Osteoblast (primary cell): ENCODE data around the gene APBB1IP. TPM values are rescaled to one million over a fixed set of nuclear protein-coding genes. Genes with fewer than 3 reads are reported as not detected.
"Not testable (repeated sequence)": the region's sequence is repeated elsewhere in the genome, so short reads cannot be mapped to it uniquely, and the experiment has no call there.

ENCODE experiments used
- DNase-seq: peaks from one replicate; pipeline ENCODE4 v3.0.0; 2011; ENCODE audit warnings: low spot score, mixed read lengths; ENCODE audit not compliant: insufficient read length; ENCODE audit errors: missing footprints
- H2AFZ ChIP-seq: 2 replicates; pipeline ENCODE4 v1.6.0; 2011; ENCODE audit warnings: mild to moderate bottlenecking, low read length
- H3K27ac ChIP-seq: 2 replicates; pipeline ENCODE4 v1.5.1; 2011; ENCODE audit warnings: mild to moderate bottlenecking, low read depth, low read length, moderate library complexity
- H3K27me3 ChIP-seq: 2 replicates; pipeline ENCODE4 v1.6.0; 2012; ENCODE audit warnings: mild to moderate bottlenecking, control low read depth, inconsistent platforms, low read length, moderate library complexity; ENCODE audit not compliant: insufficient read depth
- H3K36me3 ChIP-seq: 2 replicates; pipeline ENCODE4 v1.5.1; 2011; ENCODE audit warnings: mild to moderate bottlenecking, low read length, control low read depth, moderate library complexity; ENCODE audit not compliant: insufficient read depth
- H3K4me1 ChIP-seq: 2 replicates; pipeline ENCODE4 v1.5.1; 2011; ENCODE audit warnings: mild to moderate bottlenecking, low read length, control low read depth, moderate library complexity; ENCODE audit not compliant: insufficient read depth
- H3K4me2 ChIP-seq: 2 replicates; pipeline ENCODE4 v1.6.0; 2011; ENCODE audit warnings: mild to moderate bottlenecking, low read length; ENCODE audit not compliant: insufficient read depth
- H3K4me3 ChIP-seq: fragments of 200-600 bp; sonication (generic); 3 replicates; pipeline ENCODE4 v1.5.1; 2012; ENCODE audit warnings: mild to moderate bottlenecking, low read length, inconsistent platforms; ENCODE audit not compliant: insufficient read depth
- H3K79me2 ChIP-seq: 2 replicates; pipeline ENCODE4 v1.6.0; 2012; ENCODE audit warnings: mild to moderate bottlenecking, low read length, control low read depth, inconsistent platforms; ENCODE audit not compliant: insufficient read depth
- H3K9me3 ChIP-seq: 2 replicates; pipeline ENCODE4 v1.5.1; 2011; ENCODE audit warnings: low read depth, low read length, control low read depth
- H4K20me1 ChIP-seq: 2 replicates; pipeline ENCODE4 v1.6.0; 2012; ENCODE audit warnings: mild to moderate bottlenecking, low read length, control low read depth; ENCODE audit not compliant: insufficient read depth
- CTCF ChIP-seq: IDR thresholded peaks from 2 replicates; pipeline ENCODE4 v1.5.1; 2011; ENCODE audit warnings: mild to moderate bottlenecking, low read depth, low read length, moderate library complexity; ENCODE audit errors: extremely low read depth
- total RNA-seq: library from RNA; depleted of rRNA; stranded (reverse); fragments of >200 nt; gene quantifications from 2 replicates; pipeline ENCODE4 v1.2.3, GENCODE V29; 2012

APBB1IP gene
- total RNA-seq, 1 donor = 14.8 TPM

- no peak overlapping the region for H3K4me2 ChIP-seq
These were observed 53.1 kb downstream of the APBB1IP start for GRCh38 chr10:26491276-26491675.

DNA sequence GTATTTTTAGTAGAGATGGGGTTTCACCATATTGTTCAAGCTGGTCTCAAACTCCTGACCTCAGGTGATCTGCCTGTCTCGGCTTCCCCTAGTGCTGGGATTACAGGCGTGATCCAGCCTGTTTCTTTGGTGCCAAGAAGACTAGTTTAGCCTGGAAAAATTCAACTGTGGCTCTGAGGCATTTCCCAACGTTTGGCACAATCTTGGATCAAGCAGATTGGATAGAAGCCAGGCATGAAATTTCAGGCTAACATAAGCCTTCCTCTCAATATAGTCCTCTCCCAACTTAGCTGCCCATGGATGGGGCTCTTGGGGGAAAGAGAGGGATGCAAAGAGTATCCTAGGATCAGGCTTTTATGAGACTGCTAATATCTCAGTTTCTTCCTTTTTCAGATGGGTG lies 53.8 kb downstream of the APBB1IP start:
- no peak overlapping the region for H3K27ac ChIP-seq
- no peaks in the 10 kb centered on the region for H3K36me3 ChIP-seq
- no peak overlapping the region for H3K4me3 ChIP-seq
- no peak for DNase-seq
- H3K4me1 ChIP-seq = peaks cover 15% of the 10 kb centered on the region
- H4K20me1 ChIP-seq = no peaks in the 10 kb centered on the region
- H3K9me3 ChIP-seq = no peaks in the 10 kb centered on the region
- H3K4me2 ChIP-seq = no peak overlapping the region
- no peaks in the 10 kb centered on the region for H3K27me3 ChIP-seq
- H2AFZ ChIP-seq = no peak overlapping the region
- no peaks in the 10 kb centered on the region for H3K79me2 ChIP-seq
- TF ChIP-seq CTCF = no peak

More at GRCh38 chr10:26491276-26491675, 53.1 kb downstream of the APBB1IP start:
- no peak for DNase-seq
- H3K4me1 ChIP-seq = peaks cover 20% of the 10 kb centered on the region
- no peak overlapping the region for H3K4me3 ChIP-seq
- H3K9me3 ChIP-seq = no peaks in the 10 kb centered on the region
- no peaks in the 10 kb centered on the region for H3K27me3 ChIP-seq
- no peak for TF ChIP-seq CTCF
- no peak overlapping the region for H3K27ac ChIP-seq
- H3K79me2 ChIP-seq = no peaks in the 10 kb centered on the region
- no peaks in the 10 kb centered on the region for H3K36me3 ChIP-seq
- H2AFZ ChIP-seq = no peak overlapping the region
- H4K20me1 ChIP-seq = no peaks in the 10 kb centered on the region

- not testable (repeated sequence) for H3K4me2 ChIP-seq, H4K20me1 ChIP-seq, H3K9me3 ChIP-seq, H3K4me3 ChIP-seq, H3K27ac ChIP-seq, H3K4me1 ChIP-seq, H3K36me3 ChIP-seq, H3K27me3 ChIP-seq, H3K79me2 ChIP-seq, H2AFZ ChIP-seq, DNase-seq
These were observed 54.6 kb downstream of the APBB1IP start for GRCh38 chr10:26492725-26493124.

DNA sequence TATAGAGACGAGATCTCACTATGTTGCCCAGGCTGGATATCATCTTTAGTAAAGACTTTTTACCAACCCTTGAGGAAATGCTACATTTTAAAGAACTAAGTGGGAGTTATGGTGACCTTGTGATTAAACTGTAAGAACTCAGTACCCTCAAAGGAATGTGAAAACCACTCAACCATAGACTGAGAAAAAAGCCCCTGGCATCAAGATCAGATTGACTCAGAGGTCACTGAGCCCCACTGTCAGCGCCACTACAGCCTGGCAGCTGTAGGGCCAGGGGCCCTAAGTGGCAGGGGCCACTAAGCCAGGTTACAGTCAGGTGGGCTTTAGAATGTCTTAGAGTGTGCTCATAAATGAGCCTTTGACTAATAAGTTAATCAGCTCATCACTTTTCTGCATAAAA lies 55.9 kb downstream of the APBB1IP start:
- H3K4me2 ChIP-seq = no peak overlapping the region
- no peaks in the 10 kb centered on the region for H4K20me1 ChIP-seq
- H3K79me2 ChIP-seq = no peaks in the 10 kb centered on the region
- no peak overlapping the region for H2AFZ ChIP-seq
- no peak for TF ChIP-seq CTCF
- H3K9me3 ChIP-seq = no peaks in the 10 kb centered on the region
- no peak overlapping the region for H3K27ac ChIP-seq
- H3K36me3 ChIP-seq = no peaks in the 10 kb centered on the region
- H3K4me1 ChIP-seq = no peaks in the 10 kb centered on the region
- no peaks in the 10 kb centered on the region for H3K27me3 ChIP-seq
- H3K4me3 ChIP-seq = no peak overlapping the region
- no peak for DNase-seq

- no peaks in the 10 kb centered on the region for H3K36me3 ChIP-seq
- H3K4me3 ChIP-seq = no peak overlapping the region
- H3K4me2 ChIP-seq = no peak overlapping the region
- no peaks in the 10 kb centered on the region for H4K20me1 ChIP-seq
- no peak overlapping the region for H2AFZ ChIP-seq
- H3K79me2 ChIP-seq = no peaks in the 10 kb centered on the region
- no peak for DNase-seq
- no peak for TF ChIP-seq CTCF
- H3K4me1 ChIP-seq = no peaks in the 10 kb centered on the region
- H3K27me3 ChIP-seq = no peaks in the 10 kb centered on the region
- no peaks in the 10 kb centered on the region for H3K9me3 ChIP-seq
- no peak overlapping the region for H3K27ac ChIP-seq
These were observed 61.3 kb downstream of the APBB1IP start for GRCh38 chr10:26499426-26499825.
